Right renal cortex interstitium (tissue), 3 donors: ENCODE data around the gene FDPS. TPM values are rescaled to one million over a fixed set of nuclear protein-coding genes. Genes with fewer than 3 reads are reported as not detected.

Source experiments
- DNase-seq, 3 donors: peaks; one replicate each; pipeline ENCODE4 v3.0.0-alpha.2; 2013; ENCODE audit warnings: low read depth in 3 of 3, low spot score in 2 of 3
- polyA plus RNA-seq, 3 donors: library from polyadenylated mRNA; unstranded; fragments of 120-200 nt; gene quantifications; one replicate each; pipeline ENCODE4 v1.2.1, GENCODE V29; 2013; ENCODE audit not compliant: insufficient read length in 3 of 3

Gene FDPS
- polyA plus RNA-seq, 3 donors, result 171 to 181 (median 178) TPM

DNA sequence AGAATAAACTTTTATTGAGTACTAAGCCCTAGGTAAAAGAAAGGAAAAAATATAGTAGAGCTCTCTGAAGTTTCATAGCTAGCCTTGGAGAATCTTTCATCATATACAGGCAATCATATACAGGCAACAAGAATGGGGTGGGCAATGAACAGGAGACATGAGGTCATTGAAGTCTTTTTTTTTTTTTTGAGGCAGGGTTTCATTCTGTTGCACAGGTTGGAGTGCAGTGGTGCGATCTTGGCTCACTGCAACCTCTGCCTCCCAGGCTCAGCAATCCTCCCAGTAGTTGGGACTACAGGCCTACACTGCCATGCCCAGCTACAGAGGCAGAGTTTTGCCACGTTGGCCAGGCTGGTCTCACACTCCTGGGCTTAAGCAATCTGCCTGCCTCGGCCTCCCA lies 34.2 kb downstream of the FDPS start:
- no peak for DNase-seq

DNA sequence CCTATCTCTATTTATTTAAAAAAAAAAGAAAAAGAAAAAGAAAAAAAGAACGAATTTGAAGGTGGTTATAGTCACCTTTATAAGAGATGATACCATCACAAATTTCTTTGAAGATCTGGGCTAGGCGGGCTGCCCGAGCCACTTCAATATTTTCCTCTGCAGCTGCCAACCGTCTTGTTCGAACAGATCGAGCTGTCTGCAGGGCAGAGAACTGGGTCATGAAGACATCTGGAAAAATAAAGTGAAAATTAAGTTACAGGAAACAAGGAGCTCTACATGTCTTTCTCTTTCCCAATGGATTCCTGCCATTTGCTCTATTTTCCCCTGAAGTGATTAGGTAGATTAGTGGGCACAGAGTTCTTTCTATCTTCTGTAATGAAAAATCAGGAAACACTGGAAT lies 44.0 kb downstream of the FDPS start:
- DNase-seq, result no peak

DNA sequence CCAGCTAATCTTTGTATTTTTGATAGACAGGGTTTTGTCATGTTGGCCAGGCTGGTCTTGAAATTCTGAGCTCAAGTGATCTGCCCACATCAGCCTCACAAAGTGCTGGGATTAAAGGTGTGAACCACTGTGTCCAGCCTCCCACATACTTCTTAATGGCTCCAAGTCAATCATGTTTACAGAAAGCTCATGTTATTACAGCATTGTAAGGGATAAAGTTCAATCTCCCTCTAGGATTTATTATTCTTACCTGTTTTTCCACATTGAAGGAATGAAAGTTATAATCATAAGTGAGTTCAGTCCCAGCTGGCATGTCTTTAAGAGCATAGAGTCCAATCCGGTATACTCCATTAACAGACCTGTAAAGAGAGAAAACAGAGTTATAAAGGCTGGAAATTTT lies 51.4 kb downstream of the FDPS start:
- DNase-seq, result no peak

Other genes with a start within 250 kb of the FDPS start
- 10 to 100 TPM; 18.0 to 20.3 (median 18.5) TPM for gene EFNA4, start 245.1 kb upstream of the FDPS start, polyA plus RNA-seq
- gene EFNA3, start 230.0 kb upstream of the FDPS start, polyA plus RNA-seq, result 1 to 10 TPM; 4.8 to 6.5 (median 6.1) TPM
- 10 to 100 TPM; 68.2 to 78.3 (median 74.4) TPM for gene EFNA1, start 181.0 kb upstream of the FDPS start, polyA plus RNA-seq
- 10 to 100 TPM; 52.9 to 57.0 (median 55.8) TPM for gene SLC50A1, start 173.0 kb upstream of the FDPS start, polyA plus RNA-seq
- gene DPM3, start 168.3 kb upstream of the FDPS start, polyA plus RNA-seq, result 10 to 100 TPM; 26.4 to 36.9 (median 33.0) TPM
- gene KRTCAP2, start 135.6 kb upstream of the FDPS start, polyA plus RNA-seq, result 100 to 1,000 TPM; 140 to 153 (median 152) TPM
- 1 to 10 TPM; 2.4 to 2.9 (median 2.9) TPM for gene TRIM46, start 135.0 kb upstream of the FDPS start, polyA plus RNA-seq
- 10 to 100 TPM; 29.3 to 34.9 (median 31.9) TPM for gene THBS3, start 101.0 kb upstream of the FDPS start, polyA plus RNA-seq
- 10 to 100 TPM; 40.0 to 44.2 (median 42.2) TPM for gene MTX1, start 100.2 kb upstream of the FDPS start, polyA plus RNA-seq
- gene ENTREP3, start 53.4 kb upstream of the FDPS start, polyA plus RNA-seq, result 10 to 100 TPM; 18.0 to 21.5 (median 19.3) TPM
- gene SCAMP3, start 46.5 kb upstream of the FDPS start, polyA plus RNA-seq, result 10 to 100 TPM; 52.3 to 59.5 (median 54.7) TPM
- gene CLK2, start 35.4 kb upstream of the FDPS start, polyA plus RNA-seq, result 10 to 100 TPM; 61.3 to 68.7 (median 64.7) TPM
- 1 to 10 TPM; 6.8 to 9.3 (median 9.0) TPM for gene HCN3, start 31.4 kb upstream of the FDPS start, polyA plus RNA-seq
- 1 to 10 TPM; 5.4 to 9.6 (median 9.4) TPM for gene PKLR, start 7.4 kb upstream of the FDPS start, polyA plus RNA-seq
- 10 to 100 TPM; 27.7 to 34.0 (median 29.9) TPM for gene RUSC1, start 12.0 kb downstream of the FDPS start, polyA plus RNA-seq